Smooth muscle cell (in vitro differentiated cells): ENCODE data around the gene CSNK1G1. TPM values are rescaled to one million over a fixed set of nuclear protein-coding genes. Genes with fewer than 3 reads are reported as not detected.

Source experiments
- DNase-seq: peaks from one replicate; lab custom pipeline; 2025; ENCODE audit not compliant: unreplicated experiment; lab: John Stamatoyannopoulos, UW
- H2AFZ ChIP-seq: fragments of 200-600 bp; sonication (generic); 2 replicates; pipeline ENCODE4 v1.6.0; 2016; ENCODE audit warnings: antibody characterized with exemption, low read depth, mild to moderate bottlenecking
- H3F3A ChIP-seq: fragments of 200-600 bp; sonication (generic); 2 replicates; pipeline ENCODE4 v1.6.0; 2017; ENCODE audit warnings: antibody characterized with exemption, low read depth
- H3K27ac ChIP-seq: fragments of 200-600 bp; sonication (generic); 2 replicates; pipeline ENCODE4 v1.5.1; 2016; ENCODE audit warnings: low read depth, mild to moderate bottlenecking
- H3K27me3 ChIP-seq: fragments of 200-600 bp; sonication (generic); 2 replicates; pipeline ENCODE4 v1.6.1; 2016; ENCODE audit warnings: low read depth, mild to moderate bottlenecking
- H3K36me3 ChIP-seq: fragments of 200-600 bp; sonication (generic); 2 replicates; pipeline ENCODE4 v1.5.1; 2016; ENCODE audit warnings: low read depth
- H3K4me1 ChIP-seq: fragments of 200-600 bp; sonication (generic); 2 replicates; pipeline ENCODE4 v1.5.1; 2016; ENCODE audit warnings: low read depth
- H3K4me2 ChIP-seq: fragments of 200-600 bp; sonication (generic); 2 replicates; pipeline ENCODE4 v1.6.0; 2016; ENCODE audit warnings: mild to moderate bottlenecking
- H3K4me3 ChIP-seq: fragments of 200-600 bp; sonication (generic); 2 replicates; pipeline ENCODE4 v1.5.1; 2016; ENCODE audit warnings: mild to moderate bottlenecking
- H3K79me2 ChIP-seq: fragments of 200-600 bp; sonication (generic); 2 replicates; pipeline ENCODE4 v1.6.0; 2016; ENCODE audit warnings: low read depth, mild to moderate bottlenecking
- H3K9ac ChIP-seq: fragments of 200-600 bp; sonication (generic); 2 replicates; pipeline ENCODE4 v1.6.0; 2016; ENCODE audit warnings: low read depth
- H3K9me3 ChIP-seq: fragments of 200-600 bp; sonication (generic); replicated peaks from 2 replicates; pipeline ENCODE4 v1.5.1; 2016; ENCODE audit warnings: low read depth
- H4K20me1 ChIP-seq: fragments of 200-600 bp; sonication (generic); 2 replicates; pipeline ENCODE4 v1.6.0; 2016; ENCODE audit warnings: low read depth
- WGBS: methylation state at CpG from one replicate; pipeline ENCODE4 v1.1.7; 2016; ENCODE audit warnings: low lambda C conversion rate; 5-methylcytosine and 5-hydroxymethylcytosine counted together
- polyA plus RNA-seq: library from polyadenylated mRNA; unstranded; fragments of >200 nt; fragmentation: Nextera tagmentation; extraction: Ambion mirVana; gene quantifications from 2 replicates; pipeline ENCODE4 v1.2.1, GENCODE V29; 2016
- total RNA-seq: library from RNA; depleted of rRNA; stranded (reverse); fragments of >200 nt; gene quantifications from 2 replicates; pipeline ENCODE4 v1.2.3, GENCODE V29; 2014
- TF ChIP-seq, protein P1 (sequence below): fragments of 200-600 bp; sonication (generic); IDR thresholded peaks from 2 replicates; pipeline ENCODE4 v1.5.1; 2017; ENCODE audit warnings: borderline replicate concordance, mild to moderate bottlenecking, antibody characterized with exemption; ENCODE audit not compliant: insufficient read depth, poor library complexity, severe bottlenecking

CSNK1G1 gene
- total and polyA plus RNA-seq, 2 experiments from 2014 or later = 12.8 to 23.2 TPM

DNA sequence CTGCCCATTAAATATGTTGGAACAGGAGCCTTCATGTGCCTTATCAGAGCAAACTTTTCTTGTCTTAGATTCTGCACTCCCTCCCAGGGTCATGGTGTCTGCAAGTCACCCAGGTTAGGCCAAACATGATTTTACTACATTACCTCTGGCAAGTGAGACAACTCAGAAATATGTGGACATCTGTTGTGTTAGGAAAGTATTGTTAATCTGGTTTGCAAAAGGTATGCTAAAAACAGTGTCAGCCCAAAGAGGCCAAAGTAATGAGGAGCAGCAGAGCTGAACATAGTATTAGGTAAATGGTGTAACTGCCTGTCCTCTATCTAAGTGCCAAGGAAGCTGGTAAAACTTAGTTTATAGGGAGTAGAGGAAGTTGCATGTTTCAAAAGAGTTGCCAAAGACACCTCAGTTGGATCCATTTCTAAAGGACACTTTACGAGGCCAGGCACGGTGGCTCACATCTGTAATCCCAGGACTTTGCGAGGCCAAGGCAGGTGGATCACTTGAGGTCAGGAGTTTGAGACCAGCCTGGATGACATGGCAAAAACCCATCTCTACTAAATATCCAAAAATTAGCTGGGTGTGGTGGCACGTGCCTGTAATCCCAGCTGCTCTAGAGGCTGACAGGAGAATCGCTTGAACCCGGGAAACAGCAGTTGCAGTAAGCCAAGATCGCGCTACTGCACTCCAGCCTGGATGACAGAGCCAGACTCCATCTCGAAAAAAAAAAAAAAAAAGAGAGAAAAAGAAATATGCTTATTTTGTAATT lies 170.6 kb downstream of the CSNK1G1 start:
- Histone ChIP-seq H3K79me2 (no peaks in the 10 kb centered on the region), H4K20me1 (no peaks in the 10 kb centered on the region), H3K27me3 (no peaks in the 10 kb centered on the region), H3K36me3 (no peaks in the 10 kb centered on the region), H3K4me2 (no peak overlapping the region), H3K4me3 (no peak overlapping the region), H3K9me3 (no peaks in the 10 kb centered on the region), H3K4me1 (no peaks in the 10 kb centered on the region), H3F3A (no peaks in the 10 kb centered on the region), H3K27ac (no peak overlapping the region), H2AFZ (no peak overlapping the region), H3K9ac (no peak overlapping the region)
- WGBS = 87% methylated on average over 9 of the region's 9 CpGs
- TF ChIP-seq, protein P1, sequence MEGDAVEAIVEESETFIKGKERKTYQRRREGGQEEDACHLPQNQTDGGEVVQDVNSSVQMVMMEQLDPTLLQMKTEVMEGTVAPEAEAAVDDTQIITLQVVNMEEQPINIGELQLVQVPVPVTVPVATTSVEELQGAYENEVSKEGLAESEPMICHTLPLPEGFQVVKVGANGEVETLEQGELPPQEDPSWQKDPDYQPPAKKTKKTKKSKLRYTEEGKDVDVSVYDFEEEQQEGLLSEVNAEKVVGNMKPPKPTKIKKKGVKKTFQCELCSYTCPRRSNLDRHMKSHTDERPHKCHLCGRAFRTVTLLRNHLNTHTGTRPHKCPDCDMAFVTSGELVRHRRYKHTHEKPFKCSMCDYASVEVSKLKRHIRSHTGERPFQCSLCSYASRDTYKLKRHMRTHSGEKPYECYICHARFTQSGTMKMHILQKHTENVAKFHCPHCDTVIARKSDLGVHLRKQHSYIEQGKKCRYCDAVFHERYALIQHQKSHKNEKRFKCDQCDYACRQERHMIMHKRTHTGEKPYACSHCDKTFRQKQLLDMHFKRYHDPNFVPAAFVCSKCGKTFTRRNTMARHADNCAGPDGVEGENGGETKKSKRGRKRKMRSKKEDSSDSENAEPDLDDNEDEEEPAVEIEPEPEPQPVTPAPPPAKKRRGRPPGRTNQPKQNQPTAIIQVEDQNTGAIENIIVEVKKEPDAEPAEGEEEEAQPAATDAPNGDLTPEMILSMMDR = no peak
- DNase-seq = no peak

DNA sequence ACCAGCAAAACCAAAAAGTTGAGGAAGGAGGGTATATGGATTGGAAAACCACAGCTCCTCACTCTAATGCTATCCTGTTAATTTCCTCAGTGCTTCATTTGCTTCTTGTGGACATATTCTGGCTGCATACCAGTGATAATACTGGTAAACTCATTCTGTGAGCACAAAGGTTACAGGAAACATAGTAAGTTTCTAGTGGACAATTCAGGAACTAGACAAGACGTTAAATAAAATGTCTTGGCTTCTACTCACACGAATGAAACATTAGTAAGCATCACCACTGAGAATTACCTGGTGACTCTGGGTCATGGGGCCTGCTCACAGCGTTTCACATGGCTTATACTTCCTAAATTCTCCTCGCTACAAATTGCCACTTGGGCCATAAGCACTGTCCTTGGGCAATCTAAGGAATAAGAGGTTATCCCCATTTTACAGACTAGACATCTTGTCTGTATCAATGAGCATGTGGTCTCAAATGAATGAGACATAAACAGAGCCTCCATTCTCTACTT lies 173.1 kb downstream of the CSNK1G1 start:
- no peaks in the 10 kb centered on the region for H3F3A ChIP-seq
- no peak for DNase-seq
- H3K9me3 ChIP-seq = no peaks in the 10 kb centered on the region
- no peak overlapping the region for H3K4me3 ChIP-seq
- H3K9ac ChIP-seq = no peak overlapping the region
- TF ChIP-seq, protein P1 = no peak
- H3K79me2 ChIP-seq = no peaks in the 10 kb centered on the region
- H3K36me3 ChIP-seq = no peaks in the 10 kb centered on the region
- no peak overlapping the region for H3K4me2 ChIP-seq
- H2AFZ ChIP-seq = no peak overlapping the region
- no peaks in the 10 kb centered on the region for H4K20me1 ChIP-seq
- H3K4me1 ChIP-seq = no peaks in the 10 kb centered on the region
- H3K27ac ChIP-seq = no peak overlapping the region
- WGBS = 94% methylated on average over 4 of the region's 4 CpGs
- no peaks in the 10 kb centered on the region for H3K27me3 ChIP-seq

DNA sequence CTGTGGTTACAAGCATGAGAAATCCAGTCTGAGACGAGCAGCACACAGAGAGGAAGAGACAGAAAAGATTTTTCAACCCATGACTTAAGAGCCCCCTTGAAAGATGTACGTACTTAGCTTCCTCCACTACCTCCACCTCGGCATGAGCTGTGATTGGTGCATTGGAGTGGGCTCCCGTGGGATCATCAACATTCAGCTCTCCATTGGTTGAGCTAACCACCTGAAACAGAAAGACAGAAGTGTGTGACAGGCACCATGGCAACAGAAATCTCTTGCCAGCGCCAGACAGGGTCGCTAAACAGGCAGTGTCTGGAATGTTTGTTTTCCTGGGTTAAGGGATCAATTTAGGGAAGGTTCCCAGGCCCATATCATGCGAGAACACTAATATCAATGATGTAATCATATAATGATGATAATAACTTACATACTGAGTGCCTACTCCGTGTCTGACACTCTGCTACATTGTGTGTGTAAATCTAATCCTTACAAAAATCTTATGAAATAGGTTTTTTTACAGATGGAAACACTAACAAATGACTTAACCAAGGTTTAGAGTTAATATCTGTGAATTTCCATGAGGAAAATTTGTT lies 175.6 kb downstream of the CSNK1G1 start:
- H2AFZ ChIP-seq = no peak overlapping the region
- DNase-seq = no peak

More for the DNA sequence above, 175.6 kb downstream of the CSNK1G1 start:
- no peaks in the 10 kb centered on the region for H4K20me1 ChIP-seq
- H3K9ac ChIP-seq = no peak overlapping the region
- no peak overlapping the region for H3K27ac ChIP-seq
- TF ChIP-seq, protein P1 = no peak
- no peak overlapping the region for H3K4me2 ChIP-seq
- 69% methylated on average over 8 of the region's 8 CpGs for WGBS
- H3F3A ChIP-seq = no peaks in the 10 kb centered on the region
- no peaks in the 10 kb centered on the region for H3K9me3 ChIP-seq
- no peaks in the 10 kb centered on the region for H3K27me3 ChIP-seq
- H3K4me1 ChIP-seq = no peaks in the 10 kb centered on the region
- H3K4me3 ChIP-seq = no peak overlapping the region
- no peaks in the 10 kb centered on the region for H3K79me2 ChIP-seq
- H3K36me3 ChIP-seq = no peaks in the 10 kb centered on the region
